Hippocampal formation (tissue), 2 donors: ENCODE results near the gene TFCP2.
"Not testable (repeated sequence)": the region's sequence is repeated elsewhere in the genome, so short reads cannot be mapped to it uniquely, and the experiment has no call there.

ENCODE experiments used
- DNase-seq, 2 donors: peaks; one replicate each; lab custom pipeline; 2025; lab: John Stamatoyannopoulos, UW

Gene TFCP2, protein sequence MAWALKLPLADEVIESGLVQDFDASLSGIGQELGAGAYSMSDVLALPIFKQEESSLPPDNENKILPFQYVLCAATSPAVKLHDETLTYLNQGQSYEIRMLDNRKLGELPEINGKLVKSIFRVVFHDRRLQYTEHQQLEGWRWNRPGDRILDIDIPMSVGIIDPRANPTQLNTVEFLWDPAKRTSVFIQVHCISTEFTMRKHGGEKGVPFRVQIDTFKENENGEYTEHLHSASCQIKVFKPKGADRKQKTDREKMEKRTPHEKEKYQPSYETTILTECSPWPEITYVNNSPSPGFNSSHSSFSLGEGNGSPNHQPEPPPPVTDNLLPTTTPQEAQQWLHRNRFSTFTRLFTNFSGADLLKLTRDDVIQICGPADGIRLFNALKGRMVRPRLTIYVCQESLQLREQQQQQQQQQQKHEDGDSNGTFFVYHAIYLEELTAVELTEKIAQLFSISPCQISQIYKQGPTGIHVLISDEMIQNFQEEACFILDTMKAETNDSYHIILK

DNA sequence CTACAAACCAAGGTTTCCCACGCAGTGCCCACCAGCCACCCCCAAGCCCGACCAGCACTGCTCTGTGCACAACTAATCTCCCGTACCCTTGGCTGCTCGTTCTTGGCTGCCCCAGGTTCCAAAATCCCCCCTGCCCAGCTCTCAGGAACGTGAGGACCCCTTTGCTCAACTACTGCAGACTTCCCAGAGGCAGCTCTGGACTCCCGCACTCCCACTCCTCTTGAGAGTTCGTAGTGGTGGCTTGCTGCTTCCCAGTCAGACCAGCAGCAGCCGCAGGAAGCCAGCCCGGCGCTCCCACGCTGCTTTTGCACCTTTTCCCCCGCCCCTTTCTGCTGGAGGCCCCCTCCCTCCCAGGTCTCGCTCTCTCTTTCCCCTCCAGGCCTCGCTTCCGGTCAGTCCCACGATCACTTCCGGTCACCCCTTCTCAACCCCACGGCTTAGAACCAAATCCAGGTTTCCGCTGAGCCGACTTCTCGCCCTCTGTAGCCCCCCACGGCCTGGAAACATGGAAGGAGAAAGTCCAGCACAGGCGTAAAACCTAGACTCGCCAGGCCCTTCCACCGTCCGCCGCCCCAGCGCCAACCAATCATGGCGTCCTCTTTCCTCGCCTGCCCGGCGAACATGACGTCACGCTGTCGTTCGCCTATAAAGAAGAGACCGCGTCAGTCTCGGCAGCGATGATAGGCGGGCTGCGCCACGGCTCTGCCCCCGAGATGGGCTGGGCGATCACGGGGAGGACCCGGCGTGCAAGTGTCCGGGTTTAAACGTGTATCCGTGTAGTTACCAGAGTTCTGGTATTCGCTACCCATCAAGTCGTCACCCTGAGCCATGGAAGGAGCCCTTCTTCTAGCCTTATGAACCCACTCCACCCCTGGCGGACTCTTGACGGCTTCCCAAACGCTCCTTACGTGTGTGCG is at the start of gene TFCP2:
Gene TFCP2, minus strand, starts transcription at position 621 of the 917 bp plus-strand sequence. CDS start 713 bp downstream, outside the sequence.
- DNase-seq, result peak; percentile 93 to 95

DNA sequence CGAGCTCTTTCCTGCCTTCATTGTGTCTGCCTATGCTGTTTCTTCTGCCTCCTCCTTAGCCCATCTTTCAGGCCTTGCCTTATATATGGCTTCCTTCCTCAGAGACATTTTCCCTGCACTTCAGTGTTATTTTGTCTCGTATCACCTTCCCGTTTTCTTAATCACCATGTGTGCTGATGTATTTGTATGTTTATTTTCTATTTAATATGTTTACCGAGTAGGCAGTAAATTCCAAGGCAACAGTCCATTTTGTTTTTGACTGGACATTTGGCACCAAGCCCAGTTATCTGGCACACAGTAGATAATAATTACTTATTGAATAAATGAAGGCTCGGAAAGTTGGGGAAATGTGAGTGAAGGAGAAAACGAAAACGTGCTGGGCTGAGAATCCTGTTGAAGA is 49.5 kb upstream of the TFCP2 start:
- no peak for DNase-seq

DNA sequence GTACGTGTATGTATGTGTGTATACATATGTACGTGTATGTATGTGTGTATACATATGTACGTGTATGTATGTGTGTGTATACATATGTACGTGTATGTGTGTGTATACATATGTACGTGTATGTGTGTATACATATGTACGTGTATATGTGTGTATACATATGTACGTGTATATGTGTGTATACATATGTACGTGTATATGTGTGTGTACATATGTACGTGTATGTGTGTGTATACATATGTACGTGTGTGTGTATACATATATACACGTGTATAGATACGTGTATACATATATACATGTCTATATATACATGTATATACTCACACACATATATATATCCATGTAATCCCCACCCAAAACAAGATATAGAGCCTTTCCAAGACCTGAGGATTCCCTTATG is 46.9 kb upstream of the TFCP2 start:
- not testable (repeated sequence) for DNase-seq

DNA sequence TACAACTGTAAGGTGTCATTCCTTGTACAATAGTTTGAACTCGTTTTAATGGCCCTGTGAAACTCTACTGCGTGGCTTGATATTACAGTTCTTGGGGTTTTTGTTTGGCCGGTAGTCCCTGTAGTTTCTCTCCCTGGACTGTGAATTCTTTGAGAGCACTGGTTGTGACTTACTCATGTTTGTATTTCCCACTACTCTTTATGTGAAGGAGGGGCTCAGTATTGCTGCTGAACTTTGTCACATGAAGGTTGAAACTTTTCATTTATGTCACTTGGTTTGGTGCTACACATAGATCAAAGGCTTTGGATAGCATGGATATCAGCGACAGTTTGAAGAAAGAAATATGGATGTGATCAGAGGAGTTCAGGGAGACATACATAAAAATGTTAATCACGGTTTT is 46.4 kb upstream of the TFCP2 start:
- no peak for DNase-seq

DNA sequence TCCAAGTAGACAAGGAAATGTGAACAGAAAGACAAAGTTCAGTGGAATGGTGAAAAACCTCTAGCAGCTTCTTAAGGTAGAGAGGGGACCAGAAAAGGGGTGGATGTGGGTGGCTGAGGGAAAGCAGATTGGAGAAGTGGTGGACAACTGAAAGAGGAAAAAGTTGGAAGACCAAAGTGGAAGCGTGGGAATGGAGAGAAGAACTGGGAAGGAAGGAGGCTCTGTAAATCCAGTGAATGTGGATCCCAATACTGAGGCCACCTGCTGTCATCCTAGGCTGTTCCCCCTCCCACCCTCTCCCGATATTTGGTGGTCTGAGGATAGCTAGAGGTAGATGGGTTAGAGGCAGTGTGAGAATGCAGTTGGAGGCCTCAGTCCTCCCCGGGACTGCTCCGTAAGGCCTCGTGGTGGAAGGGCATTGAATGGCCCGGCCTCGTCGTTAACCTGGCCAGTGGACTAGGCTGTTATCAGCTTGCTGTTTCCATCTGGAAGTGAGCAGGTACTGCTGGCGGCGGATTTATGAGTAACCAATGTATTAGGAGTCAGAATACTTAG is 45.7 kb upstream of the TFCP2 start:
- DNase-seq, result no peak

DNA sequence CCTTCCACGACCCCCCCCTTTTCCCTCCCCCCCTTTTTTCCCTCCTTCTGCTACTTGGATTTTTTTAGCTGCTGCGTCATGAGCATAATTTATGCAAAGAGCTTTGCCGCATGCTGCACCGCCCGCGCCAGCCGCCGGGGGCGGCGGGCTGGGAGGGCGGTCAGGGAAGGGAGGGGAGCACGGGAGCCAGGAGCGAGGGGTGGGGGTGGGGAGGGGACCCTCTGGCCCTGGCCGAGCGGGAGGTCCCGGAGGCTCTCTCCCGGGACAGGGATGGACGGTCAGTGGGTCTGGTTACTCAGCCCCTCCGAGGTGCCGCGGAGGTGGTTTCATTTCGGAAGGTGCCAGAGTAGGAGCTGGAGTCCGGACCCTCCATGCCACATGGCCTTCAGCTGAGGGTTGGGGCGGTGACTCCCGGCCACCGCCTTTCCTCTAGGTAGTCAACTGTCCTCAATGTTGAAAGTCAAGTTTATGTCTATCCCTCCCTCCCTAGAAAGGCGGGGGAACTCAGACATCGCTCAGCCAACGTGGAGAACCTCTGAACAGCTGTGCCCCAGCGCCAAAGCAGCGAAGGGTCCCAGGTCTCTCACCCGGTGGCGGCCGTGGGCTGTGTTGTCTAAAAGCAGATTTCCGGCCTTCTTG is 45.2 kb upstream of the TFCP2 start, which contains the start of gene POU6F1:
Gene POU6F1, minus strand, starts transcription at position 95 of the 639 bp plus-strand sequence. CDS start 11,226 bp downstream, outside the sequence.
- DNase-seq, result peak; percentile 44 to 52

DNA sequence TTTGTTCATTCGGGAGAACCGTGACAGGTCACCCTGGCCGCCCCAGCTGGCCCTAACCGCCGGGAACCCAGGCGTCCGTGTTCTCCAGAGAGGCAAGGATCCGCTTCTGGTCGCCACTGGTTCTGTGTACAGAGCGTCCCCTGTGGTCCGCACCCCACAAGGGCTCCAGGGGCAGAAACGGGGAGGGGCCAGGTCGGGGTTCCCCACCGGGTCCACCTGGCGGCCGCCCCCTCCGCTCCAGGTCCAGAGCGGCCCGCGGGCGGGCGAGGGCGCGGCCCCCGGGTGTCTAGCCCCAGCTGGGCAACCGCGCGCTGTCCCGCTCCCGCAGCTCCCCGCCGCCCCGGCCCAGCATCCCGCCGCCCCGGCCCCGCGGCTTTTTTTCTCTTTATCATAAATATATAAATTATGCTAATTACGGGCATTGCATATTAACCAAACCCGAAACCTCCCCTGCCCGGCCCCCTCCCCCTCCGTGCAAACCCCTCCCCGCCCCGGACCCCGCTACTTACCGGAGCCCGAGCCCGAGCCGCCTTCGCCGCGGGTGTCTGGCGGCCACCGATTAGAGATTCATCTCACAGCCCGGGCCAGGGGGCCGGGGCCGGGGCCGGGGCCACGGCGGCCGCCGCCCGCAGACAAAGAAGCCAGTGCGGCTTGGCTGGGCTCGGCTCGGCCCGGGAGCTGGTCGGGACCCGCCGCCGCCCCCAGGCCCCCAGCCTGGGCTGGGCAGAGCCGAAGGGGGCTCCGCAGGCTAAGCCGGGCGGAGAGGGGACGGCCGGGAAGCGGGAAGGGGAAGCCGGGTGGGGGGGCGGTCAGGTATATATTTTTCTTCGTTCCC is 44.4 kb upstream of the TFCP2 start:
- peak; percentile 40 to 47 for DNase-seq

DNA sequence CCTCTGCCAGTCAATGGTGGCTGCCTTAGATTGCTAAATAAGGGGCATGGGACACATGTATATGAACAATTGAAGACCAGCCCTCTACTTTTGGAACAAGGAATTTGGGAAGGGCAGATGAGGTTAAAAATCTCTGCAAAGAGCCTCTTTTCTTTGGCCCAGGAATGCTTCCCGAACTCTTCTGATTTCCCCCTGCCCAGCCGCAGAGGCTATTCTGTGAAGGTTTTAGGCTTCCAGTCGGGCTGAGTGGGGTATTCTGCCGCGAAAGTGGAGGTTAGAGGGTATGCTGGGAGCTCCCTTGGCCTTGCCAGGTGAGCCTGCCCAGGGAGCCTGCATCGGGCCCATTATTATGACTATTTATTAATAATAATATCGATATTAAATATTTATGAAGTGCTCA is 43.7 kb upstream of the TFCP2 start:
- no peak for DNase-seq

DNA sequence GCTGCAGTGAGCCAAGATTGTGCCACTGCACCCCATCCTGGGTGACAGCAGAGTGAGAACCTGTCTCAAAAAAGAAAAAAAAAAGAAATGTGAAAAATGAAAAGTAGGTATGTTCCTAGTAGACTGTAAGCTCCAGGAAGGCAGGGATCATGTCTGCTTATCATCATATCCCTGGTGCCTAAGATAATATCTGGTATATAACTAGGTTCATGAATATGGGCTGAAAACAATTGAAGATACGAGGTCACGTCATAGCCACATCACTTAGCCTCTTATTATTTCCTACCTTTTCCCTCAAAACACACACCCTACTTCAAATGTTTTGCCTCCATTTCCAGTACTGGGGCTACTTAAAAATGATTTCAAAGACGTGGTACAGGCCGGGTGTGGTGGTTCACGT is 42.0 kb upstream of the TFCP2 start:
- DNase-seq, result no peak

DNA sequence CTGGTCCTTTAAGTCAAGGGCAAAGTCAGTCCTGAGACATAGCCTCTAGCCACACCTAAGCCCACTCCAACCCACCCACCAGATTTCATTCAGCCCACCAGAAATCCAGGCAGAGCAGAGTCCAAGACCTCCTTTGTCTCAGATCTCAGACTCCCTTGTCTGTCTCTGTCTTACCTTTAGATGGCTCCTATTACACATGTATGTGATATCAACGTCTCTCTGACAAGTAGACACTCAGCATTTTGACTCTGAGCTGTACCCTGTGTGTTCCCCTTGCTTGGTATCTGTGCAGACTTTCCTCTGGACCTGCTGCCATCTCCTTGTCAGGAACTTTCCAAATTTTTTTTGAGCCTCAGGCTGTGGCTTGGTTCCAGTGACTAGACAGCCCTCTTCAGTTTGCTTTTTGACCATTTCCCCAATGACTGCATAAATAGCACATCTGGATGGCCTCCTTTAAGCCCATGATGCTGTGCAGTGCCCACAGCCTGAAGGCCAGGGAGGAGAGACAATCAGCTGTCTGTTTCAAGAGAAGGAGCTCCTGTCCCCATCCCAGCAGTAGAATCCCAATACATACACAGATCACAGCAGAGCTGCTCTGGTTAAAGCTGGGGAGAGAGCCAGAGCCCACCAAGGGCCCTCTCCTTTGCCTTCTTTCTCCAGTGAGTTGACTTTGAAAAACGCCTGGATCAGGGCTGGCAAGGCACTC is 37.9 kb upstream of the TFCP2 start:
- peak; percentile 59 to 62 for DNase-seq

DNA sequence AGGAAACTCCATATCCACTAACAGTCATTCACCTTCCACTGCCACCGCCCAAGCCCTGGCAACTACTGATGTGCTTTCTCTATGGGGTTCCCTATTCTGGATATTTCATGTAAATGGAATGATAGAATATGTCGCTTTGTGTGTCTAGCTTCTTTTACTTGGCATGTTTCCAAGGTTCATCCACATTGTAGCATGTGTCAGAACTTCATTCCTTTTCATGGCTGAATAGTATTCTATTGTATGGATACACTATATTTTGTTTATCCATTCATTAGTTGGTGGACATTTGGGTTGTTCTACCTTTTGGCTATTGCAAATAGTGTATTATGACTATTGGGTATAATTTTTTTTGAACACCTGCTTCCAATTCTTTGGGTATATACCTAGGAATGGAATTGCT is 36.3 kb upstream of the TFCP2 start:
- DNase-seq, result no peak

DNA sequence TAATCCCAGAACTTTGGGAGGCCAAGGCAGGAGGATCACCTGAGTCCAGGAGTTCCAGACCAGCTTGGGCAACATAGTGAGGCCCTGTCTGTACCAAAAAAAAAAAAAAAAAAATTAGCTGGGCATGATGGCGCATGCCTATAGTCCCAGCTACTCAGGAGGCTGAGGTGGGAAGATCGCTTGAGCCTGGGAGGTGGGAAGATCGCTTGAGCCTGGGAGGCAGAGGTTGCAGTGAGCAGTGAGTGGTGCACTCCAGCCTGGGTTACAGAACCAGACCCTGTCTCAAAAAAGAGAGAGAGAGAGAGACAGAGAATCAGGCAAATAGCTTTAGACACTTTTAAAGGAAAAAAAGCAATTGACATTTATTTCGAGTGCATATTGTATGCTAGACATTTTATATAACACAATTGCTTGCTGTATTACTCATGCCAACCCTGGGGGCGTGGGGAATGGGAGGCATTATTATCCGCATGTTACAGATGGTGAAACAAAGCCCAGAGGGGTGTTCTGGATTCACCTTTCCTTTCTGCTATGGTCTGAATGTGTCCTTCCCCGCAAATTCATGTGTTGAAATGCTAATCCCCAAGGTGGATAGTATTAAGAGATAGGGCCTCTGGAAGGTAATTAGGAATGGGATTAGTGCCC is 35.2 kb upstream of the TFCP2 start:
- no peak for DNase-seq

DNA sequence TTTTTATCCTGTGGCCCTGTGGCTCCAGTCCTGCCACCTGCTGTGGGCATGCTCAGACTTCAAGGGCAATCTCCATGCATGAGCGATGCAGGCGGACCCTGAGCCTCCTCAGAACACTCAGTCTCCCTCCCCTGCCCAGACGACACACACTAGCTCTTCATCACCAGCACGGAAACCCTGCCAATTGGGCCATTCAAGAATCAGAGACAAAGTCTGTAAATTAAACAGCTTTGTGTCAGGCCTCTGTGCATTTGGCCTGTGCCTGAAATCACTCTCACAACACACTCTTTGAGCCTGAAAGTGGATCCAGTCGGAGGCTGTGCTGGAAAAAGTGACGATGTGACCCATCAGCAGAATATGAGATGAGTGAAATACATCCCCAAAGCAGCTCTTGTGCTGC is 32.4 kb upstream of the TFCP2 start:
- DNase-seq, result peak; percentile 16 to 28

DNA sequence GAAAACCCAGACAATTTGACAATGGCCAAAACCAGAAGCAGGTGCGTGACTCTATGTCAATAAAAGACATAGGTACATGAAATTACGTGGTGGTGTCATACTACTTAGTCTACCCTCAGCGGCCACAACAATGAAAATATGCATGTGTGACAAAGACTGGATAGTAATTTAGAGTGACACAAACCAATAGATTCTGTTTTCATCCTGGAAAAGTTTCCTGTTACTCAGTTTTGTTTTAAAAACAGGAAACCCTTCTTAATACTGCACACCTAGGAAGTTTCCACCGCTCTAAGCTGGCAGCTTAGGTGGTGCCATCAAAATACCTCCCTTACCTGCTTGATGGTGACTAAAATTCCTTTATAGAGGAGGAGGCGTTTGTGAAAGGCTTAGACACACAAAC is 29.8 kb upstream of the TFCP2 start:
- no peak for DNase-seq

DNA sequence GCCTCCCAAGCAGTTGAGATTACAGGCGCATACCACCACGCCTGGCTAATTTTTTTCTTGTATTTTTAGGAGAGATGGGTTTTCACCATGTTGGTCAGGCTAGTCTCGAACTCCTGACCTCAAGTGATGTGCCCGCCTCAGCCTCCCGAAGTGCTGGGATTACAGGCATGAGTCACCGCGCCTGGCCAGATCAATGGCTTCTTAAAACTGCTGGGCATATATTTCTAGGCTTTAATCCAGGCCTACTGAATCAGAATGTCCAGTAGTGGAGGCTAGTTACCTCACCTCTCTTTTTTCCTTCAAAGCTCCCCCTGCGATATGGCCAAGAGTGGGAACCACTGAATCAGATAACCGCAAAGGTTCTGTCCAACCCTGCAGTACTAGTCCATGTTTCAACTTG is 27.9 kb upstream of the TFCP2 start:
- DNase-seq, result no peak

DNA sequence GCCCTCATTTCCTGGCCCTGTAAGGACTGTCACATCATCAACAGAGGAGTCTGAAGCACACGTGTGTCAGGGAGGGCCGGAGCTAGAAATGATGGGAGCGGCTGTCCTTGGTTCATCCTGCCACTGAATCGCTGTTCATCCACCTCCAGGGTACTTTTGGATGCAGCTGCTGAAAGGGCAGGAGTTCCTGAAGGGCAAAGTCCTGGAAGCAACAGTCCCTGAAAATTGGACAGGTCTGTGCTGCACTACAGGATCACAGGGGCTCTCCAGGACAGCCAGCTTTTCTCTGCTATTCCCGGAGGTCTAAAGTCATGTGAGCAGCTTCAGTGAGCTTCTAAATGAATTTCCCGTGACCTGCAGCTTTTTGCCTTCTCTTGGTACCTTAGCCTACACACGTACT is 27.2 kb upstream of the TFCP2 start:
- no peak for DNase-seq

DNA sequence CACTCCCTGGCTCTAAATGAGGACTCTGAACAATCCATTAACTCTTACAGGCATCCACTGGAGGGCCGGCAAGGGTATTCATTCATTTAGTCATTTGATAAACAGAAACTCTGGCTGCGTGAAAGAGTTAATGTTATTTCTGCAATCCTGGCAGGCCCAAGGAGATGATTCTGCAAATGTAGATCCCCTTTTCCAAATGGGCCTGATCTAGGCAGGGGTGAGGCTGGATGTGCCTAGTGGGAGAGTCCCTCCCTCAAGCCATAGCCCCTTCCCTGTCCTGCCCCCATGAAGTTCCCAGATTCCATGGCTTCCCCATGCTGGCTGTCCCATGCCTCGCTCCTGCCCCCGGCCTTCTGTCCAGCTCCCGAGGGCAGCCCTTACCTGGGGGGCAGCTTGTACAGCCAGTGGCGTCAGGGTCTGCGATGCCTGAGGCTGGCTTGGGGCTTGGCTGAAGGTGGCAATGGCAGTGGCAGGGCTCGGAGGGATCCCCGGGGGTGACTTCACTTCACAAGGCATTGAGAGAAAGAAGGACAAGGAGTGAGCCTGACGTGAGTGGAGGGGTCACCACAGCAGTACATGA is 26.5 kb upstream of the TFCP2 start:
- no peak for DNase-seq

DNA sequence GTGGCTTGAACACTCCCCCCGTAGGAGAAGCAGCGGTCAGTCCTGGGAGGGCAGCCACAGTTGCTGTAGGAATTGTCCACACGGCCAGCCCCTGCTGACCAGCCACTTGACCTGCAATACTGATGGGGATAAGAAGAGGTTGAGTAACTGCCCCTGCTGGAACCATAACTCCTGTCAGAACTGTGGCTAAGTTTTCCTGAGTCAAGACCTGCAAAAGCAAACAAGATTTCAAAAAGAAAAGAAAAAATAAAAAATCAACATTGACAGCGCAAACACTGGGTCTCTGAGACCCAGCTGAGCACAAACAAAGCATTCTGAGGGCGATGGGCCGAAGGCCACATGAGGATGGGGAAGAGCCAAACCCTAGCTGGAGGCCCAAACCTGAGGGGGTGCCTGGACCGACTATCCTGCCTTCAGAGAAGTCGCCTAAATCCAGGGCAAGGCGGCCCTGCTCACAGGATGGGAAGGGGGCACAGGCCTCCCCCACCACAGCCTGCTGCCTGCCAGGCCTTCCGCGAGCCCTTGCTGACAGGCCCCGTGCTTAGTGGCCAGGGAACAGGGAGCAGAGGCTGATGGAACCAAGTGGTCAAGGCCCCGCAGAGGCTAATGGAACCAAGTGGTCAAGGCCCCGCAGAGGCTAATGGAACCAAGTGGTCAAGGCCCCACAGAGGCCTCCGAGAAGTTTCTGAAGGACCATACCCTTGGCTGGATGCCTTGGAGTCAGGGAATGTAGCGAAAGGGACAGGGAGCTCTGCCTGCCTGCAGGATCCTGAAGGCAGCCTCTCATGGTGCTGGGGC is 25.8 kb upstream of the TFCP2 start:
- DNase-seq, result no peak
